GM21529 (cell line): Measurements from ENCODE around the gene NUP210L.
"Not testable (repeated sequence)": the region's sequence is repeated elsewhere in the genome, so short reads cannot be mapped to it uniquely, and the experiment has no call there.

ENCODE experiments used
- ATAC-seq: cut with Tn5 transposase; IDR thresholded peaks from one replicate; pipeline ENCODE4 v1.9.1; 2021; ENCODE audit not compliant: unreplicated experiment

Gene NUP210L

DNA sequence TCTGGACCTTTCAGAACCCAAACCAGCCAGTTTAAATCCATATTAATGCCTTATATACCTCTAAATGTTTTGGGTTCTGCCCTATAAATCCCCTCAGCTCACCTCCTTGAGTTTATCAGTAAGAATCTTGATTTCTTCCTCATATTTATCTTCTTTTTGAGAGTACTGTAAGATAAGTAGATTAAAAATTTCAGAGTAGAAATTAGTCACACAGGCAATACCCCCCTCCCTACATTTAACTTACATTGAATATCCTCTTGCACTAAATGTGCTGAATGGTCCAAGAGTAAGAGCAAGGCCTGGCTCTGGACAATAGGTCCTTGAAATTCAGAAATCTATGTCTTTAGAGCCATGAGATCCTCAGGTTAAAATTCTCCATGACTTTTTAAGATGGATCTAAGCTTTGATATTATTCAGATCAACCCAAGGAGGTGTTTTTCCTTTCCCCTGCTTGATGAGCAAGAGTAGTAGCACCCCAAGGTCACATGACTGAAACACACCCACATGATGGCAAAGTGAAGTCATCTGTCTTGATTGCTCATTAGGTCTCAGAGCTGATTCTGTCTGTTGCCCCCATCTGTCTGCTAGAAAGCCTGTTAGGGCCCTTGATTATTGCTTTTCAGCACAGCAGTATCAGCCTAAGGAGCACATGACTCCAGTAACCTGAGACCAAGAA lies 15.8 kb upstream of the NUP210L start:
- ATAC-seq, result no peak

DNA sequence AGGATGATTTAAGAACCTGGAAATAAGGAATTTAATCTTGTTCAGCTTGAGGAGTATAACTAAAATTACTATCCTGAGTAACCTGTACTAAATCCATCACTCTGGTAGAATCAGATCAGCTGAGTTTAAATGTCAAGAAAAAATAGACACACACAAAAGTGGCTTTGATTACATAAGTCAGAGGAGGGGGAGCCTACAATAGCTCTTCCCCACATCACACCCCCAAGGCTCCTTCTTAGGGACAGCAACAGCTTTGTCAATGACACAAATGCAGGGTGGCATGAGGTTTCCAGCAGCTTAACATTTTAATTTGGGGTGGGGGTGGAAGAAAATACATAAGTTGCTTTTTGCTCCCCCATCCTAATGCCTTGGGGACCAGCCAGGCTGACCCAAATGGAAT lies 12.6 kb upstream of the NUP210L start:
- no peak for ATAC-seq

DNA sequence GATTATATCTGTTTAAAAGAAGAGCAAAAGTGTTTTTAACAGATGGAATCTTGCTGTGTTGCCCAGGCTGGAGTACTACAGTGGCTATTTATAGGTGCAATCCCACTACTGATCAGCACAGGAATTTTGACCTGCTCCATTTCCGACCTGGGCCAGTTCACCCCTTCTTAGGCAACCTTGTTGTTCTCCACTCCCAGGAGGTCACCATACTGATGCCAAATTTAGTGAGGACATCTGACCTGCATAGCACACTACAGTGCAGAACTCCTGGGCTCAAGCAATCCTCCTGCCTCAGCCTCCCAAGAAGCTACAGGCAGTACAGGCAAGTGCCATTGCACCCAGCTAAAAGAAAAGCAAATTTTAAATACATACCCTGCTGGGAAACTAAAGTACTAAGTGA lies 11.3 kb upstream of the NUP210L start:
- ATAC-seq, result no peak

DNA sequence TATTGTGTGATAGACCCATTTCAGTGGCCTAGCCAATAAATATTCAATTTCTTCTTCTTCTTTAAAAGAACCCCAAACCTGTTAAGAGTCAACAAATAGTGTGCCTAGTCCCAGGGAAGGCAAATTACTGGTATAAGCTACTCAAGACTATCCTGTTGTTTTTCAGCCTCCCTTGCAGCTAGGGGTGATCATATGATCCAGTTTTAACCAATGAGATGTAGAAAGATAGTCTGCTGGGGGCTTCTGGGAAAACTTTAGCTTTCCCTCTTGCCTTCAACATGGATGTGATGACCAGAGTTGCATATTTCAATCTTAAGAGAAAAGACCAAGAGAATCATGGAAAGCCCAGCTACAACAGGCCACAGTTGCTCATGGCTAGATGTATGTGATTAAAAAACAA lies 4.7 kb upstream of the NUP210L start:
- ATAC-seq, result no peak

DNA sequence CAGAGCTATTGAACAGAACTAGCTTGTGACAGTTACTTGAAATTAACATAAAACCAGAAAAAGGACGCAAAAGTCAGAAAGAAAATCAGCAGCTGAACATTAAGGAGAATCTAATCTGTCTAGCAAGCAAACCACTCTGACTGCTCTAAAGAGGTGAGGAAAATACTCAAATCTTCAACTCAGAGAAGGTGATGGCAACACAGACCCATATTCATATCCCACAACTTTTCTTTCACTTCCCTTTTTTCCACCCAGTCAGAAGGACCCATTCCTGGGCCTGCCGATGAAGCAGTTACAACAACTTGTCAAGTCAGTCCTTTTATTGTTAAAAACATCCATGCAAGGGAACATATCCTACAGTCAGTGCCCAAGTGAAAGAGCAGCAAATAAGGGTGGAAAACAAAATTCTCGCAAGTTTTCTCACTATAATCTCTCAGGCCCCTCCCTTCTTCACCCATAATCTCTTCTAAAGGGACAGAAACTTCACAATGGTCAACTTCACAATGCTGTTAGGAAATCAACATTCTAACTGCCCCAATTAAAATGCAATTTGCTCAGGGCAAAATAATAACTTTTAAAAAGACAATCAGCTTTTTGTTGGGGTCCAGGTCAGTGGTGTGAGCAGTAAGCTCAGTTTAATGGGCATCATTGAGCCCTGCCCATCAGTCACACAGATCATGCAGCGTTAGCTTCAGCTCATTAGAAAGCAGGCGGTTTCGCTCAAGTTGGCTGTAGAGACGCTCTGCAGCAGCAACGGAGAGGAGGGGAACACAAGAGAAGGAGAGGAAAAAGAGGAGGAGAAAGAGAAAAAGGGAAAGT lies 3.6 kb upstream of the NUP210L start:
- peak; percentile 54 for ATAC-seq

DNA sequence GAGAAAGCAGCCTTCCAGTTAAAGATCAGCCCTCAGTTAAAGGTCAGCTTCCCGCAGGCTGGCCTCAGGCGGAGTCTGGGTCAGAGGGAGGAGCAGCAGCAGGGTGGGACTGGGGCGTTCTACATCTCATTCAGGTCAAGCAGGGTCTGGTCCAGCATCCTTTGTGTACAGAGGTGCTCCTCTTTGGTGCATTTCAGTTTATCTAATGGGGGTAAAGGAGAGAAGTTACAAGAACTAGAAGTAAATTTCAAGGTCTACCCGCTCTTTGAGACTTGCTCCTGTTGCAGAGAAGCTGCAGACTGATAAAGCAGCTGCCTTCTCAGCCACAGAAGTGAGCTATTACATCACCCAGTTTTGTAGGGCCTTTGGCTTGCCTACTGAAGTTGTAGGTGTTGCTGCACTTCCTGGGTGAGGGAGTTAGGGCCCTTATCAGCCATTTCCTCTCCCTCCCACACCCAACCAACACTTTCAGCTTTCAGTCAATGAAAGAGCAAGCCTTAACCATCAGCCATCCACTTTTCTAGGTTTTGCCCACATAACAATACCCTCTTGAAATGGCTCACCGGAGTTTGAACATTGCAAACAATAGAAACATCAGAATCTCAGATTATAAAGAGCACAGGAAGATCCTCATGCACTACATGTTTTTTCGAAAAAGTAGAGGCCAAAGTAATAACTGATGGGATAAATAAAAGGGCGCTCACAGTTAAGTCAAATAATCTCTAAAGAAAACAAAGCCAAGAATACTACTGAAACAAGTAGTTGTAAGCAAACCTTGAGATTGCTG lies 2.8 kb upstream of the NUP210L start:
- peak; percentile 85 for ATAC-seq

DNA sequence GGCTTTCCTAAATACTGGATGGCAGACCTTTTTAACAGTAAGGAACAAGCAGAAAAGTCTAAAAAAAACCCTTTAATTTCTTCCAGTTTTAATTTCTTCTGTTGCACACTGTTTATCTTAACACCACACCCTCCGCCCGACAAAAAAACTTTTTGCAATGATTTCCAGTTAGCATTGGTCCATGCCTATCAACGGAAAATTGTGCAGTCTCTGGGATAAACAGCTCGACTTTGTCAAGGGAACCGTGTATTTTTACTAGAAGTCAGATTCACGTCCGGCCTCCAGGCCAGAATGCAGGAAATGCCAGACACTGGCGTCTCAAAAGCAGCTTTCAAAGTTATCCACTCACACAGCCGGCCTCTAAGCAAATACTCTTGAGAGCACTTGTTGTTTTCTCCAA lies 378 bp upstream of the NUP210L start:
- no peak for ATAC-seq

DNA sequence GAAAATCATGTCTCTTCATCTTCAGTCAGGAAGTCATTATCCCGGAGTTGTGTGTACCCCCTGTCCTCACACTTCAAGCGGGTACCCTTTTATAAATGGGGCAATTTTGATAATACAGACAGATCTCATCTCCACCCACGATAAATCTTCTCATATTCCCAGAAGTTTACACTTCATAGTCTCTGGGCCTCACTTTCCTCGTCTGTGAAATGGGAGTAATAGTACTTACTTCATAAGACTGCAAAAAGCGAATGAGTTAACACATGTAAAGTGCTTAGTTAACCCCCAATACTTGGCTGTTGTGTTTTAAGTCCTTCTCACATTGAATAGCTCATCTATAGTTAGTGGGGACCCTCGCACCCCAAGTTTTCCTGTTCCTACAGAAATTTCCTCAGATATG lies 820 bp downstream of the NUP210L start:
- ATAC-seq, result no peak

DNA sequence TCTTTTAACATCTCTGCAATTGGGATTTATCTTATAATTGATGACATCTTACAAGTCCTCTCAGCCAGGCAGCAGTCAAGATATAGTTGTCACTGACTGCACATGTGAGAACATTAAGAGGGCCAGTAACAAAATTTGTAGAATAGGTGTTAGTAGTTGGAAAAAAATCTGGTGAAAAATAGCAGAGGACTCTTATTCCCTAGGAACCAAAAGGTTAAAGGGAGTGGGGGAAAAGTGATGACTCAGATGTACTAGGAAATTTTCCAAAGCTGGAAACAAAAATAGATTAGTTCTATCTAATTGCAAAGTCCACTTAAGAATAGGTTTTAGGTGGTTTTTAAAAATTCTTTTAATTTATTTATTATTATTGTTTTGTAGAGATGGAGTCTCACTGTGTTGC lies 3.6 kb downstream of the NUP210L start:
- ATAC-seq, result no peak

DNA sequence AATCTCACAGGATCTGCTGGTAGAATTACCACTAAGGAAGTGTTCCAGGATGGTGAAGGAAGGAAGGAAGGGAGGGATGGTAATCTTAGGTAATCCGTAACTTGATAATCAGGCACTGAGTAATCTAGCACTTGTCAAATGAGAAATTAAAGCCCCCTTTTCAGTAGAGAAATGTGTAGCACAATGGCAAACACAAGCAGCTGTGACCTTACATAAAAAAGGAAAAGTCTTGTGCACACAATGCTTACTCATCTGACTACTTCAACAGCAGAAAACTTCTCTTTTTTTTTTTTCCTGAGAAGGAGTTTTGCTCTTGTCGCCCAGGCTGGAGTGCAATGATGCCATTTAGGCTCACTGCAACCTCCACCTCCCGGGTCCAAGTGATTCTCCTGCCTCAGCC lies 6.1 kb downstream of the NUP210L start:
- ATAC-seq, result no peak

DNA sequence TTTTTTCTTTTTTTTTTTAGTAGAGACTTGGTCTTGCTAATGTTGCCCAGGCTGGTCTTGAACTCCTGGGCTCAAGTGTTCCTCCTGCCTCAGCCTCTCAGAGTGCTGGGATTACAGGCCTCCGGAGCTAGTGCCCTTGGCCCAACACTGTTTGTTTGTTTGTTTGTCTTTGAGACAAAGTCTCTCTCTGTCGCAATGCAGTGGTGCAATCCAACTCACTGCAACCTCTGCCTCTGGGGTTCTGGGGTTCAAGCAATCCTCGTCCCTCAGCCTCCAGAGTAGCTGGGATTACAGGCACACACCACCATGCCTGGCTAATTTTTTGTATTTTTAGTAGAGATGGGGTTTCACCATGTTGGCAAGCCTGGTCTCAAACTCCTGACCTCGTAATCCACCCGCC lies 7.4 kb downstream of the NUP210L start:
- not testable (repeated sequence) for ATAC-seq

DNA sequence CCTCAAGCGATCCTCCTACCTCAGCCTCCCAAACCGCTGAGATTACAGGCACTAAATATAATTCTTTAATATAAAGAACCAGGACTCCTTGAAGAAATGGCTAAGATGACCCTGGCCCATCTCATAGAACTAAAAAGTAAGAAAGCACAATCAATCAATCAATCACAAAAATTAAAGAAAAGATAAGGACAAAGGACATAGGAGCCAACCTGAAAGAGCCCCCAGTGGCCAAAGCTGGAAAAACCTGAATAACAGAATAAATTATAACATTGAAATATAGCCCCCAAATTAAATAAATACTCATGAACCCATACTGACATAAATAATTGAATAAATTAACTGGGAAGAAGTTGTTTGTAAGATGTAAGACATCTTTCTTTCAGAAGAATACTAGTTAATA lies 8.9 kb downstream of the NUP210L start:
- no peak for ATAC-seq

DNA sequence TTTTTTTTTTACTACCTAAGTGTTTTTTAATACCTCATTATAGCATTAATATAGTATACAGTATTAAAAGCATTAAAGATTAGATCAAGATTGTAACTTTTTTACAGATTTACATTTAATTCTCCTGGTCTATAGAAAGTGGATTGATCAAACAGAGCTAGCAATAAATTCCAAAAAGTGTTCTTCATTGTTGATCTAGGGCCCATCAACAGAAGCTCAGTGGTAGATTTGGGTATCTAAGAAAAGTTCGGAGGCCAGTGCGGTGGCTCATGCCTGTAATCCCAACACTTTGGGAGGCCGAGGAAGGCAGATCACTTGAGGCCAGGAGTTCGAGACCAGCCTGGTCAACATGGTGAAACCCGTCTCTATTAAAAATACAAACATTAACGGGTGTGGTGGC lies 12.5 kb downstream of the NUP210L start:
- ATAC-seq, result no peak

DNA sequence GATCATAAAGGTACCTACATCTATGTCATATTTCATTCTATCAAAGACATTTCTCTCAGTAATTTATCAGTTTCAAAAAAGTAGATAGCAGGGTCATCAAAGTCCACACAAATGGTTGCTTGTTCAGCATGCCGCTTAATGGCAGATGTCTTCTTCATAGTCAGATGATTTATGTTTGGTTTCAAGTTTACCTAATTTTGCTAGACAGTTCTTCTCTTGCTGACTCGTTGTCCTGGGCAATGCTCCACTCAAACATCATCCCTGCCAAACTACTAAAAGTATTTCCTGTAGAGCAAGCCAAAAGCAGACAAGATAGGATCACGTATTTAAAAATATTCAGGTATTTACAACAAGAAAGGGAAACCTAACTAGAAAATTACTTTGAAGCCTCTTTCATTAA lies 13.6 kb downstream of the NUP210L start:
- ATAC-seq, result no peak

DNA sequence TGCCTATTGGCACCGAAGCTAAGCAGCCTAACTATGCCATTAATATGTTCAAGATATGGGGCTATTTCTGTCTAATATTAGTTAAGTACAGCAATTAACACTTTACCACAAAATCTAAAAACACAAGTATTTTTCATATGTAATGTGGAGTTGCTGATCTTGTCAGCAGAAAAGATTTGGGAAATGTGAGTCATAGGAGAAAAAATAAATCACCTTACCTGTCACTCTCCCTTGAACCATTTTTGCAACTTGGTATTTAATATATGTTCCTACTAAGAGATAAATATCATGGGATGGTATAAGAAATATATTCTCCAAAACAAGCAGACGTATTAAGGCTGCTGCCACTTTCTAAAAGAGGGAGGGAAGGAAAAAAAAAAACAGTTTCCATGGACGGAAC lies 17.0 kb downstream of the NUP210L start:
- no peak for ATAC-seq

DNA sequence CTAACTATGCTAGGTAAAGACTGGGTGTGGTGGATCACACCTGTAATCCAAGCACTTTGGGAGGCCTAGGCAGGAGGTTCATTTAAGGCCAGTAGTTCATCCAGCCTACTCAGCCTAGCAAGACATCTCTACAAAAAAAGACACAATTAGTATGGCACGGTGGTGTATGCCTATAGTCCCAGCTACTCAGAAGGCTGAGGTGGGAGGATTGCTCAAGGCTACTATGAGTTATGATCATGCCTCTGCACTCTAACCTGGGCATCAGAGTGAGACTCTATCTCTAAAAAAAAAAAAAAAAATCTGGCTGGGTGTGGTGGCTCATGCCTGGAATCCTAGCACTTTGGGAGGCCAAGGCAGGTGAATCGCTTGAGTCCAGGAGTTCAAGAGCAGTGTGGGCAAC lies 21.6 kb downstream of the NUP210L start:
- ATAC-seq, result no peak

DNA sequence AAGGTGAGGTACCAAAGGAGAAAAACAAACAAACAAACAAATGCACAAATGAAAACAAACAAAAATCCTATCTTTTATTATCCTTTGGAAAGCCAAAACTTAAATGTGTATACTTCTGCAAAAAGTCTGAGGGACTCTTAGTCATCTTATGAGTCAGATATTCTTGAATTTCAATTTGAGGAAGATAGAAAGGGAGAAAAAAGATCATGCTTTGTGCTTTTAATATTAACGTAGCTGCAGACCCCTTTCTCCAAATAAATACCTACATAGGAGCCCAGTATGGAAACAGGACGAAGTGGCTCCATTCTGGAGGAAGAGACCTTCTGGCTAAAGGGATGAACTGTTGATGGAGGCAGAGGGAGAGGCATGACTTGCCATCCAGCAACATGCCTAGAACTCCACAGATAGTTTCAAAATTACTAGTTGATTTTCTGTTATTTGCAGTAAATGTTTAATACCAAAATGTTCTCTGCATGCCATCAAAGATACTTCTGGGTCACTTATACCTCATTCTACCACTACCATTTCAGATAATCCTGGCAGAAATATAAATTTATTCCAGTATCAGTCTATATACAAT lies 25.4 kb downstream of the NUP210L start:
- no peak for ATAC-seq

DNA sequence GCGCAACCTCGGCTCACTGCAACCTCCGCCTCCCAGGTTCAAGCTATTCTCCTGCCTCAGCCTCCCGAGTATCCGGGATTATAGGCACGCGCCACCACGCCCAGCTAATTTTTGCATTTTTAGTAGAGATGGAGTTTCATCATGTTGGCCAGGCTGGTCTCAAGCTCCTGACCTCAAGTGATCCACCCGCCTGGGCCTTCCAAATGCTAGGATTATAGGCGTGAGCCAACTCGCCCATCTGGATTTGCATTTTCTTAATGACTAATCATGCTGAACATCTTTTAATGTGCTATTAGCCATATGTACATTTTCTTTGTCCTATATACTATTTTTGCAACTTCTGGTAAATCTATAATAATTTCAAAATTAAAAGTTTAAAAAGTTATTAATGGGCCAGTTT lies 31.7 kb downstream of the NUP210L start:
- not testable (repeated sequence) for ATAC-seq

DNA sequence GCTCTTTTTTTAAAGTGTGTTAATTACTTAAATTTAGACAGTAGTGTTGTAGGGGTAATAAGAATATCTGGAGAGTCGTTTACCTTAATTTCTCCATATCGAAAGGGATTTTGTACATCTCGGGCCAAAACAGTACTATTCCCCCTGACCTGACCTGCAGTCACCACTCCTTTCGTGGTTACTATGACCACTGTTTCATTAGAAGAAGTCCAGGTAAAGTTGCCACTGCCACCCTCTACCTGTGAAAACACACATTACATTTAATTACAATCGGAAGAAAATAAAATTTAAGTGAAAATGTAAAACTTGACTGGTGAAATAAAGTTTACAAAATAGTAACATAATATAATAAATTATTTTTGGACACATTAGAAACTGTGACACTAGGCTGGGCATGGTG lies 37.2 kb downstream of the NUP210L start:
- no peak for ATAC-seq

DNA sequence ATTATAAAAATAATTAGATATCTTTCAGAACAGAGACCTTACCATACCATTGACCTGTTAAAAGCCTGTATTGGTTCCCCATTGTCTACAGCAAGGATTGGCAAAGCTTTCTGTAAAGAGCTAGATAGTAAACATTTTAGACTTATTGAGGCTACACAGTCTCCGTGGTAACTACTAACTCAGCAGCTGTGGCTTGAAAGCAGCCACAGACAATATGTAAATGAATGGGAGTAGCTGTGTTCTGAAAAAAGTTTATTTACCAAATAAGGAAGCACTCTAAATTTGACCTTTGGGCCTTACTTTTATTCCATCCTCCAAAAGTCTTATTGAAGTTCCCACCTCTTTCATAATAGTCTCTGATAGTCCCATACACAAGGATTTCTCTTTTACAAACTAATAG lies 39.7 kb downstream of the NUP210L start:
- ATAC-seq, result no peak

DNA sequence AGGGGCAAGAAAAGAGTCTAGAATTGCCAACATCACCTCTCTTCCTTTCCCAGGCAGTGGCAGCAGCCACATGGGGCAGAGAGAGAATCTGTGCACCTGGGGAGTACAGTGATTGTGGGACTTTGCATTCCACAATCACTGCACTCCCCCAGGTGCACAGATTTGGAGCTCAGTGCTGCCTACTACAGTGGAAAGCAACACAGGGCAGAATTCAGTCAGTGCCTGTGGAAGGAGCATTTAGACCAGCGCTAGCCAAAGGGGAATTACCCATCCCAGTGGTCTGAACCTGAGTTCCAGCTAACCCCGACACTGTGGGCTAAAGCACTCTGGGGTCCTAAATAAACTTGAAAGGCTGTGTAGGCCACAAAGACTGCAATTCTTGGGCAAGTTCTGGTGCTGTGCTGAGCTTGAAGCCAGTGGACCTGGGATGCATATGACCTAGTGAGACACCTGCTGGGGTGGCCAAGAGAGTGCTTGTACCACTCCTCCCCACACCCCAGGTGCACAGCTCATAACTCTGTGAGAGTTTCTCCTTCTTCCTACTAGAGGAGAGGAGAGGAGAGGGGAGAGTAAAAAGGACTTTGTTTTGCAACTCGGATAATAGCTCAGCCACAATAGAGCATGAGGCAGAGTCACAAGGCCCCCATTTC lies 50.3 kb downstream of the NUP210L start:
- no peak for ATAC-seq
